Neuron (in vitro differentiated cells): ENCODE data around the gene ADIPOQ.
A peak's percentile ranks its signal among the peaks of the same experiment; 100 is the strongest.
"Not testable (repeated sequence)": the region's sequence is repeated elsewhere in the genome, so short reads cannot be mapped to it uniquely, and the experiment has no call there.

Source experiments
- H2AFZ ChIP-seq: one replicate; pipeline ENCODE4 v1.6.1; 2013; ENCODE audit warnings: low read depth, mild to moderate bottlenecking, inconsistent platforms, low read length, moderate library complexity
- H3K27me3 ChIP-seq: one replicate; pipeline ENCODE4 v1.6.1; 2013; ENCODE audit warnings: low read length; ENCODE audit not compliant: insufficient read depth
- H3K36me3 ChIP-seq: one replicate; pipeline ENCODE4 v1.6.1; 2013; ENCODE audit warnings: low read length; ENCODE audit not compliant: insufficient read depth
- H3K4me1 ChIP-seq: one replicate; pipeline ENCODE4 v1.6.1; 2013; ENCODE audit warnings: low read length; ENCODE audit not compliant: insufficient read depth
- H3K4me3 ChIP-seq: 2 replicates; pipeline ENCODE4 v1.5.1; 2013; ENCODE audit warnings: mild to moderate bottlenecking, low read length, moderate library complexity
- H3K9me3 ChIP-seq: one replicate; pipeline ENCODE4 v1.6.1; 2013; ENCODE audit warnings: low read length

The ADIPOQ gene

DNA sequence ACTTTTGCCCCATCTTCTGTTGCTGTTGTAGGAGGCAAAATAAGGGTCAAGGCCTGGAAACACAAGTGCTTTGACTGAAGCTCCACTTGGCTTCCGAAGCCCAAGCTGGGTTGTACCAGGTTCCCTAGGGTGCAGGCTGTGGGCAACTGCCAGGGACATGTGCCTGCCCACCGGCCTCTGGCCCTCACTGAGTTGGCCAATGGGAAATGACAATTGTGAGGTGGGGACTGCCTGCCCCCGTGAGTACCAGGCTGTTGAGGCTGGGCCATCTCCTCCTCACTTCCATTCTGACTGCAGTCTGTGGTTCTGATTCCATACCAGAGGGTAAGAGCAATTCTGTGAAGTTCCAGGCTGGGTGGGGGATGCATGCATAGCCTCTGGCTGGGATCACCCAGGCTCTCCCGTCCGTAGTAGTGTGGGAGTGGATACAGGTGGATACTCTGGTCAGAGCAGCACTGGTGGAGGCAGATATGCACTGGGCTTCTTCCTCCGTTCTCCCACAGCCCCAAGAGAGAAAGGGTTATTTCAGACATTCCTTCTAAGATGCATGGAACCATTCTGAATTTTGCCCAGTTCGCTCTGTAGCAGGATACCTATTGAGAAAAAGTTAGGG lies at the start of gene ADIPOQ:
ADIPOQ (plus strand) TSS at position 285 of the 613 bp plus-strand sequence. CDS start 10,349 bp downstream, outside the sequence.
- Histone ChIP-seq H3K4me1 (no peaks in the 10 kb centered on the region), H2AFZ (no peak within 1 kb of the TSS), H3K9me3 (no peaks in the 10 kb centered on the region), H3K36me3 (no peaks in the 10 kb centered on the region), H3K4me3 (no peak within 1 kb of the TSS), H3K27me3 (peaks cover 14% of the 10 kb centered on the region)

- Histone ChIP-seq H3K27me3 (no peaks in the 10 kb centered on the region), H3K36me3 (peaks cover 68% of the 10 kb centered on the region), H3K4me1 (no peaks in the 10 kb centered on the region), H3K9me3 (no peaks in the 10 kb centered on the region), H3K4me3 (no peak overlapping the region), H2AFZ (no peak overlapping the region)
These were observed 44.2 kb upstream of the ADIPOQ start for GRCh38 chr3:186798239-186798874.

GRCh38 chr3:186800285-186800684 lies 42.2 kb upstream of the ADIPOQ start:
- Histone ChIP-seq H3K4me1 (peaks cover 5% of the 10 kb centered on the region), H3K4me3 (no peak overlapping the region), H2AFZ (no peak overlapping the region), H3K9me3 (no peaks in the 10 kb centered on the region), H3K27me3 (no peaks in the 10 kb centered on the region), H3K36me3 (peaks cover 65% of the 10 kb centered on the region)

DNA sequence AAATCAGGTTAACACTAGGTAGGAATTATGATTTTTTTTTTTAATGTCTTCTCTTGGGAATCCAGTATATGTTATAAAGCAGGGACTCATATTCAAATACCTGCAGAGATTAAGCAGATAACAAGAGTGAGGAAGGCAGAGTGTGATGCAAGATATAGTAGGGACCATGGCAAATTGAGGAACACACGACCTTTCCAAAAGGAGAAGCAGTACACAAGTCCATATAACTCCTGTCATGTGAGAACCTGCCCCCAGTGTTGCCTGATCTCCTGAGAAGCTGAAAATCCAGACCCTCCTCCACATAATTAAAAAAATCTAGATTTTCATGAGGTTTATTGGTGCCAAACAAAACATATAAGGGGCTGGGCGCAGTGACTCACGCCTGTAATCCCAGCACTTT lies 39.8 kb upstream of the ADIPOQ start:
- H3K27me3 ChIP-seq, result no peaks in the 10 kb centered on the region
- no peak overlapping the region for H2AFZ ChIP-seq
- H3K9me3 ChIP-seq, result no peaks in the 10 kb centered on the region
- peaks cover 17% of the 10 kb centered on the region for H3K4me1 ChIP-seq
- H3K4me3 ChIP-seq, result no peak overlapping the region
- H3K36me3 ChIP-seq, result peaks cover 52% of the 10 kb centered on the region

- H3K4me3 ChIP-seq, H3K9me3 ChIP-seq, H2AFZ ChIP-seq, H3K27me3 ChIP-seq: not testable (repeated sequence)
- Histone ChIP-seq H3K4me1 (peaks cover 17% of the 10 kb centered on the region), H3K36me3 (peaks cover 45% of the 10 kb centered on the region)
These were observed 39.1 kb upstream of the ADIPOQ start for GRCh38 chr3:186803447-186803846.

GRCh38 chr3:186806089-186807055 lies 36.1 kb upstream of the ADIPOQ start, which contains the start of gene RFC4:
RFC4 (minus strand) TSS chr3:186806482; CDS start chr3:186804713, 1,769 bp downstream.
- Histone ChIP-seq H3K4me3 (peak within 1 kb of the TSS; percentile 74), H3K4me1 (peaks cover 17% of the 10 kb centered on the region), H3K27me3 (no peaks in the 10 kb centered on the region), H2AFZ (peak within 1 kb of the TSS; percentile 90), H3K36me3 (peaks cover 20% of the 10 kb centered on the region), H3K9me3 (no peaks in the 10 kb centered on the region)

DNA sequence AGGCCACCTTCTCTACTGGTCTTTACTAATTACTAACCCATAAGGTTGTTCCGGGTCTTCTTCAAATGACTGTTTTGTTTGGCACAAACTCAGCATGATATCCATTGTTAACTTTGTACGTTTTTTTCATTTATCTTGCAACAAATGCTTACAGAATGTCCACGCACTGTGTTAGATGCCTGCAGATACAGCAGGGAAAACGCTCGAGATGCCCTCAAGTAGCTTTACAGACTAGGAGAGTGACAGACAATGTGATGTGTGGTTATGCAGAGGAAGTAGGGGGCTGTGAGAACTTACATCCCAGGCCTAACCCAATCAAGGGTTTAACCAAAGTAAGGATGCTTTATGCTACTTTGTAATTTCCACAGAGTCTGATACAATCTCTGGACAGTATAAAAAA lies 35.3 kb upstream of the ADIPOQ start:
- H3K9me3 ChIP-seq, result no peaks in the 10 kb centered on the region
- H3K4me3 ChIP-seq, result peak overlapping the region; percentile 74
- peak overlapping the region; percentile 90 for H2AFZ ChIP-seq
- peaks cover 18% of the 10 kb centered on the region for H3K36me3 ChIP-seq
- peaks cover 17% of the 10 kb centered on the region for H3K4me1 ChIP-seq
- no peaks in the 10 kb centered on the region for H3K27me3 ChIP-seq

GRCh38 chr3:186810336-186810996 lies 32.0 kb upstream of the ADIPOQ start:
- Histone ChIP-seq H3K27me3 (no peaks in the 10 kb centered on the region), H3K9me3 (no peaks in the 10 kb centered on the region), H2AFZ (no peak overlapping the region), H3K4me1 (peaks cover 11% of the 10 kb centered on the region), H3K36me3 (no peaks in the 10 kb centered on the region), H3K4me3 (no peak overlapping the region)

GRCh38 chr3:186811313-186811712 lies 31.2 kb upstream of the ADIPOQ start:
- not testable (repeated sequence) for H3K27me3 ChIP-seq, H2AFZ ChIP-seq, H3K4me1 ChIP-seq, H3K36me3 ChIP-seq, H3K9me3 ChIP-seq, H3K4me3 ChIP-seq

- Histone ChIP-seq H3K27me3 (no peaks in the 10 kb centered on the region), H3K4me1 (no peaks in the 10 kb centered on the region), H3K4me3 (no peak overlapping the region), H3K36me3 (no peaks in the 10 kb centered on the region), H2AFZ (no peak overlapping the region), H3K9me3 (no peaks in the 10 kb centered on the region)
These were observed 28.4 kb upstream of the ADIPOQ start for GRCh38 chr3:186814100-186814499.

- Histone ChIP-seq H3K4me3 (no peak overlapping the region), H3K27me3 (no peaks in the 10 kb centered on the region)
These were observed 27.1 kb upstream of the ADIPOQ start for GRCh38 chr3:186815435-186815834.

DNA sequence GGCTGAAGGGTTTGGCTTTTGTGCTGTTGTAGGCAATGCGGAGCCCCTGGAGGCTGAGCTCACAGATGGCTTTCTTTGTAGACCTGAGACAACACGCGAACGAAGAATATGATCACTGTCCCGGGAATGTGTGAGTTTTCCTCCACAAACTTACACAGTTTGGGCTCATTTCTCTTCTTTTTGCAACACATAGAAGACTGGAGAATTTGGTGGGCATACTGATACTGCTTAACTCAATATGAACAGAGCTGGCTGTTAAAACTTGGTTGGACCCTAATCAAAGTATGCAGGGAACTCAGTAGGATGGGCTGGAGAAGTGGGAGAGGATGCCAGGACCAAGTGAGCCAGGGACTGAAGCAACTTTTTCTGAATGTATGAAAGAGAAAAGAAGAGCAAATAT lies 24.0 kb upstream of the ADIPOQ start:
- no peaks in the 10 kb centered on the region for H3K9me3 ChIP-seq
- no peak overlapping the region for H2AFZ ChIP-seq
- no peaks in the 10 kb centered on the region for H3K36me3 ChIP-seq
- H3K4me1 ChIP-seq, result no peaks in the 10 kb centered on the region
- H3K27me3 ChIP-seq, result no peaks in the 10 kb centered on the region
- H3K4me3 ChIP-seq, result no peak overlapping the region

More at GRCh38 chr3:186815435-186815834, 27.1 kb upstream of the ADIPOQ start:
- H2AFZ ChIP-seq, result no peak overlapping the region
- H3K4me1 ChIP-seq, result no peaks in the 10 kb centered on the region
- no peaks in the 10 kb centered on the region for H3K36me3 ChIP-seq
- no peaks in the 10 kb centered on the region for H3K9me3 ChIP-seq
